HCT116 (cell line): Measurements from ENCODE around the gene FUOM. TPM values are rescaled to one million over a fixed set of nuclear protein-coding genes. Genes with fewer than 3 reads are reported as not detected.
A peak's percentile ranks its signal among the peaks of the same experiment; 100 is the strongest.

Source experiments
- ATAC-seq: fragments of 200-7000 bp; cut with Tn5 transposase; 2 replicates; pipeline ENCODE4 v1.9.1; 2020; ENCODE audit warnings: mild to moderate bottlenecking, moderate library complexity
- BruUV-seq: library from RNA; stranded (reverse); fragments of 400-500 nt; replicated peaks from 2 replicates; lab custom pipeline; 2021; lab: Mats Ljungman, UMichigan
- CTCF ChIA-PET: fragments of 300-600 bp; sonication (Branson Sonifier 250); formaldehyde crosslinking; loops from one replicate; lab custom pipeline; 2021; ENCODE audit warnings: antibody characterized with exemption; lab: Charles Lee
- POLR2A ChIA-PET: fragments of 300-600, 350-600 bp; sonication (Branson Sonifier 250); formaldehyde crosslinking; loops from one replicate; lab custom pipeline; 2021; ENCODE audit warnings: antibody characterized with exemption; lab: Charles Lee
- RAD21 ChIA-PET, 2 experiments: fragments of 300-600 bp; sonication (Branson Sonifier 250); formaldehyde crosslinking; loops; one replicate each; lab custom pipeline; 2023; ENCODE audit warnings: low total read pairs in 2 of 2; ENCODE audit not compliant: uncharacterized antibody in 2 of 2, unreplicated experiment in 2 of 2, low non-redundant PET in 1 of 2; lab: Charles Lee
- DNase-seq: peaks from one replicate; pipeline ENCODE4 v3.0.0-alpha.2; 2010; ENCODE audit warnings: low read depth, low spot score
- H2AFZ ChIP-seq: fragments of 200-600 bp; shearing (Covaris generic), sonication (generic); 2 replicates; pipeline ENCODE4 v1.6.1; 2017; ENCODE audit warnings: low read depth, mixed run types, mixed read lengths, antibody characterized with exemption, low read length; ENCODE audit not compliant: poor library complexity, severe bottlenecking
- H3K27ac ChIP-seq: 2 replicates; pipeline ENCODE4 v1.5.1; 2012; ENCODE audit warnings: low read depth, low read length
- H3K27me3 ChIP-seq: fragments of 200-600 bp; sonication (generic); 2 replicates; pipeline ENCODE4 v1.6.1; 2016; ENCODE audit warnings: mixed run types, low read length, mixed read lengths; ENCODE audit not compliant: insufficient read depth
- H3K36me3 ChIP-seq, 2 experiments: fragments of 200-500 bp in 1 of 2; fragments of 200-600 bp in 1 of 2; sonication (Bioruptor generic) in 1 of 2; sonication (generic) in 1 of 2; 2 replicates each; pipeline versions ENCODE4 v1.5.1 to v1.6.1; 2014 to 2016; ENCODE audit warnings: low read length in 2 of 2, inconsistent platforms in 1 of 2, mixed read lengths in 1 of 2, mixed run types in 1 of 2; ENCODE audit not compliant: insufficient read depth in 2 of 2, control insufficient read depth in 1 of 2
- H3K4me1 ChIP-seq, 2 experiments: fragments of 200-600 bp in 1 of 2; sonication (generic) in 1 of 2; 2 replicates each; pipeline versions ENCODE4 v1.5.1 to v1.6.1; 2012 to 2017; ENCODE audit warnings: low read length in 2 of 2, inconsistent platforms in 1 of 2, mild to moderate bottlenecking in 1 of 2, mixed read lengths in 1 of 2, mixed run types in 1 of 2, moderate library complexity in 1 of 2; ENCODE audit not compliant: insufficient read depth in 2 of 2, control insufficient read depth in 1 of 2
- H3K4me2 ChIP-seq: fragments of 200-600 bp; sonication (generic); 2 replicates; pipeline ENCODE4 v1.6.1; 2017; ENCODE audit warnings: mixed run types, low read length, mixed read lengths
- H3K4me3 ChIP-seq, 2 experiments: fragments of 200-600 bp in 1 of 2; sonication (generic) in 1 of 2; replicated peaks in 1 of 2; 2 replicates each; pipeline ENCODE4 v1.5.1; 2011 to 2016; ENCODE audit warnings: low read length in 2 of 2, control low read depth in 1 of 2, low read depth in 1 of 2, mild to moderate bottlenecking in 1 of 2, mixed read lengths in 1 of 2, mixed run types in 1 of 2
- H3K79me2 ChIP-seq: fragments of 200-600 bp; sonication (generic); 2 replicates; pipeline ENCODE4 v1.6.1; 2017; ENCODE audit warnings: mild to moderate bottlenecking, mixed run types, low read length, moderate library complexity, mixed read lengths; ENCODE audit not compliant: insufficient read depth
- H3K9ac ChIP-seq: fragments of 200-600 bp; sonication (generic); 2 replicates; pipeline ENCODE4 v1.6.1; 2016; ENCODE audit warnings: low read length, mixed read lengths
- H3K9me2 ChIP-seq: fragments of 200-600 bp; sonication (generic), shearing (Covaris generic); 2 replicates; pipeline ENCODE4 v1.6.1; 2017; ENCODE audit warnings: mixed run types, mild to moderate bottlenecking, moderate library complexity; ENCODE audit not compliant: insufficient read depth
- H3K9me3 ChIP-seq, 2 experiments: fragments of 200-500 bp in 1 of 2; fragments of 200-600 bp in 1 of 2; sonication (Bioruptor generic) in 1 of 2; sonication (generic) in 1 of 2; 2 replicates each; pipeline ENCODE4 v1.6.1; 2014 to 2017; ENCODE audit warnings: low read length in 2 of 2, mixed read lengths in 2 of 2, inconsistent platforms in 1 of 2, low read depth in 1 of 2, mild to moderate bottlenecking in 1 of 2, mixed run types in 1 of 2, moderate library complexity in 1 of 2; ENCODE audit not compliant: control insufficient read depth in 1 of 2, insufficient read depth in 1 of 2
- H4K20me1 ChIP-seq: fragments of 200-600 bp; sonication (generic), shearing (Covaris generic); 2 replicates; pipeline ENCODE4 v1.6.1; 2017; ENCODE audit warnings: mixed run types, mild to moderate bottlenecking, moderate library complexity; ENCODE audit not compliant: insufficient read depth
- EZH2 ChIP-seq: fragments of 200-600 bp; sonication (generic); IDR thresholded peaks from 2 replicates; pipeline ENCODE4 v1.6.1; 2017; ENCODE audit warnings: antibody characterized with exemption, mixed run types
- FOSL1 ChIP-seq: IDR thresholded peaks from 2 replicates; pipeline ENCODE4 v1.6.1; 2012; ENCODE audit warnings: low read depth
- POLR2A ChIP-seq: IDR thresholded peaks from 2 replicates; pipeline ENCODE4 v1.7.0; 2011; ENCODE audit warnings: borderline replicate concordance; ENCODE audit not compliant: insufficient read depth, insufficient read length; ENCODE audit errors: extremely low read depth
- SIN3A ChIP-seq: IDR thresholded peaks from 2 replicates; pipeline ENCODE4 v1.6.1; 2012; ENCODE audit warnings: low read depth
- SRF ChIP-seq: IDR thresholded peaks from 2 replicates; pipeline ENCODE4 v1.6.1; 2012; ENCODE audit warnings: low read depth
- intact Hi-C: fragments of 100-400 bp; cut with micrococcal nuclease; formaldehyde crosslinking; loops from 2 replicates; pipeline ENCODE4 v1.10.0; 2022
- total RNA-seq: library from RNA; stranded (reverse); gene quantifications from one replicate; pipeline ENCODE4 v1.2.1, GENCODE V29; 2021; ENCODE audit not compliant: unreplicated experiment
- TF ChIP-seq, protein P1 (sequence below): IDR thresholded peaks from 2 replicates; pipeline ENCODE4 v1.6.1; 2011; ENCODE audit warnings: mild to moderate bottlenecking, low read length, moderate library complexity; ENCODE audit not compliant: insufficient replicate concordance; ENCODE audit errors: extremely low read depth
- TF ChIP-seq, protein P2 (sequence below): IDR thresholded peaks from 2 replicates; pipeline ENCODE4 v1.6.1; 2012
- TF ChIP-seq, protein P3 (sequence below): IDR thresholded peaks from 2 replicates; pipeline ENCODE4 v1.6.1; 2012; ENCODE audit warnings: low read depth

The FUOM gene
- total RNA-seq, 1 experiment from 2014 or later, result 21.5 TPM

DNA sequence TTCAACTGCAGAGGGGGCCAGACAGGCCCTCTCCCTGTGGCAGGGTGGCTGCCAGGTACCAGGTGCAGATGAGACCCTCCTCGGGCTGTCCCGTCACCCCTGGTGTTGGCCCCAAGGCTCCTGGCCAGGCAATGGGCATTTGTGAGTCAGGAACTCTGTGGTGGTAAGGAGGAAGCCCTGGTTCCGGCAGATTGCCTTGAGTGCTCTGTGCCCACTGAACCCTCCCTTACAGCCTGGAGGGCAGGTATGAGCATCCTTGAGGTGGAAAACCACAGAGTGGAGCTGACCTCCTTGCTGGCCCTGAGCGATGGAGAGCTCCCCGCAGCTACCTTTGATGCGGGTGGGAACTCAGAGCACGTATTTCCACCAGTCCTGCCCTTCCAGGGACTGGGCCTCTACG, 23.2 kb upstream of the FUOM start:
- H3K9me2 ChIP-seq, result no peaks in the 10 kb centered on the region
- ChIA-PET RAD21 (no interaction called here), CTCF (no interaction called here), POLR2A (no interaction called here)
- H3K79me2 ChIP-seq, result no peaks in the 10 kb centered on the region
- TSS peak; percentile 38 for BruUV-seq
- H3K9me3 ChIP-seq, result no peaks in the 10 kb centered on the region
- no peaks in the 10 kb centered on the region for H3K36me3 ChIP-seq
- H3K27me3 ChIP-seq, result no peaks in the 10 kb centered on the region
- TF ChIP-seq, protein P1, sequence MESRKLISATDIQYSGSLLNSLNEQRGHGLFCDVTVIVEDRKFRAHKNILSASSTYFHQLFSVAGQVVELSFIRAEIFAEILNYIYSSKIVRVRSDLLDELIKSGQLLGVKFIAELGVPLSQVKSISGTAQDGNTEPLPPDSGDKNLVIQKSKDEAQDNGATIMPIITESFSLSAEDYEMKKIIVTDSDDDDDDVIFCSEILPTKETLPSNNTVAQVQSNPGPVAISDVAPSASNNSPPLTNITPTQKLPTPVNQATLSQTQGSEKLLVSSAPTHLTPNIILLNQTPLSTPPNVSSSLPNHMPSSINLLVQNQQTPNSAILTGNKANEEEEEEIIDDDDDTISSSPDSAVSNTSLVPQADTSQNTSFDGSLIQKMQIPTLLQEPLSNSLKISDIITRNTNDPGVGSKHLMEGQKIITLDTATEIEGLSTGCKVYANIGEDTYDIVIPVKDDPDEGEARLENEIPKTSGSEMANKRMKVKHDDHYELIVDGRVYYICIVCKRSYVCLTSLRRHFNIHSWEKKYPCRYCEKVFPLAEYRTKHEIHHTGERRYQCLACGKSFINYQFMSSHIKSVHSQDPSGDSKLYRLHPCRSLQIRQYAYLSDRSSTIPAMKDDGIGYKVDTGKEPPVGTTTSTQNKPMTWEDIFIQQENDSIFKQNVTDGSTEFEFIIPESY, result no peak
- no peak for TF ChIP-seq FOSL1
- no peak for TF ChIP-seq POLR2A
- no peak for TF ChIP-seq SIN3A
- TF ChIP-seq, protein P2, sequence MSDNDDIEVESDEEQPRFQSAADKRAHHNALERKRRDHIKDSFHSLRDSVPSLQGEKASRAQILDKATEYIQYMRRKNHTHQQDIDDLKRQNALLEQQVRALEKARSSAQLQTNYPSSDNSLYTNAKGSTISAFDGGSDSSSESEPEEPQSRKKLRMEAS, result no peak
- no peak for TF ChIP-seq EZH2
- no peak for TF ChIP-seq SRF
- TF ChIP-seq, protein P3, sequence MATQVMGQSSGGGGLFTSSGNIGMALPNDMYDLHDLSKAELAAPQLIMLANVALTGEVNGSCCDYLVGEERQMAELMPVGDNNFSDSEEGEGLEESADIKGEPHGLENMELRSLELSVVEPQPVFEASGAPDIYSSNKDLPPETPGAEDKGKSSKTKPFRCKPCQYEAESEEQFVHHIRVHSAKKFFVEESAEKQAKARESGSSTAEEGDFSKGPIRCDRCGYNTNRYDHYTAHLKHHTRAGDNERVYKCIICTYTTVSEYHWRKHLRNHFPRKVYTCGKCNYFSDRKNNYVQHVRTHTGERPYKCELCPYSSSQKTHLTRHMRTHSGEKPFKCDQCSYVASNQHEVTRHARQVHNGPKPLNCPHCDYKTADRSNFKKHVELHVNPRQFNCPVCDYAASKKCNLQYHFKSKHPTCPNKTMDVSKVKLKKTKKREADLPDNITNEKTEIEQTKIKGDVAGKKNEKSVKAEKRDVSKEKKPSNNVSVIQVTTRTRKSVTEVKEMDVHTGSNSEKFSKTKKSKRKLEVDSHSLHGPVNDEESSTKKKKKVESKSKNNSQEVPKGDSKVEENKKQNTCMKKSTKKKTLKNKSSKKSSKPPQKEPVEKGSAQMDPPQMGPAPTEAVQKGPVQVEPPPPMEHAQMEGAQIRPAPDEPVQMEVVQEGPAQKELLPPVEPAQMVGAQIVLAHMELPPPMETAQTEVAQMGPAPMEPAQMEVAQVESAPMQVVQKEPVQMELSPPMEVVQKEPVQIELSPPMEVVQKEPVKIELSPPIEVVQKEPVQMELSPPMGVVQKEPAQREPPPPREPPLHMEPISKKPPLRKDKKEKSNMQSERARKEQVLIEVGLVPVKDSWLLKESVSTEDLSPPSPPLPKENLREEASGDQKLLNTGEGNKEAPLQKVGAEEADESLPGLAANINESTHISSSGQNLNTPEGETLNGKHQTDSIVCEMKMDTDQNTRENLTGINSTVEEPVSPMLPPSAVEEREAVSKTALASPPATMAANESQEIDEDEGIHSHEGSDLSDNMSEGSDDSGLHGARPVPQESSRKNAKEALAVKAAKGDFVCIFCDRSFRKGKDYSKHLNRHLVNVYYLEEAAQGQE, result no peak
- ATAC-seq (no peak), DNase-seq (no peak)
- no peak overlapping the region for H3K4me2 ChIP-seq
- peaks cover 0 to 6% of the 10 kb centered on the region in 2 experiments; a peak in 1 of 4 replicates for H3K4me1 ChIP-seq
- H4K20me1 ChIP-seq, result no peaks in the 10 kb centered on the region
- no peak overlapping the region for H2AFZ ChIP-seq
- H3K27ac ChIP-seq, result no peak overlapping the region
- no peak overlapping the region for H3K9ac ChIP-seq
- H3K4me3 ChIP-seq, result no peak overlapping the region
- intact Hi-C loops, result no loop called here
